Pancreas (tissue), 10 donors: Measurements from ENCODE around the gene GPR35. TPM values are rescaled to one million over a fixed set of nuclear protein-coding genes. Genes with fewer than 3 reads are reported as not detected.
A peak's percentile ranks its signal among the peaks of the same experiment; 100 is the strongest.

Experiments
- ATAC-seq, 4 donors: fragments of 200-7000 bp; cut with Tn5 transposase; one replicate each; pipeline versions ENCODE4 v1.8.0 to v1.9.1; 2020; ENCODE audit warnings: mild to moderate bottlenecking in 4 of 4, moderate library complexity in 4 of 4
- DNase-seq, 6 donors: peaks; one replicate each; pipeline ENCODE4 v3.0.0-alpha.2; 2020
- FAIRE-seq: peaks from 2 replicates; lab custom pipeline; 2012; peaks lifted over from hg19 to GRCh38; lab: Jason Lieb, UNC
- H3K27ac ChIP-seq, 4 donors: fragments of 200-600 bp; sonication (generic); 1 replicate in 3 of 4; 2 replicates in 1 of 4; pipeline versions ENCODE4 v1.5.0 to v1.8.0; 2020
- H3K27me3 ChIP-seq, 4 donors: fragments of 200-600 bp; one replicate each; pipeline ENCODE4 v1.8.0; 2021
- H3K36me3 ChIP-seq, 3 donors: fragments of 200-600 bp; sonication (generic) in 1 of 3; one replicate each; pipeline versions ENCODE4 v1.5.0 to v1.8.0; 2020 to 2021
- H3K4me1 ChIP-seq, 3 donors: fragments of 200-600 bp; one replicate each; pipeline ENCODE4 v1.8.0; 2021
- H3K4me3 ChIP-seq, 4 donors: fragments of 200-600 bp; sonication (generic) in 2 of 4; one replicate each; pipeline versions ENCODE4 v1.5.0 to v1.8.0; 2020 to 2021
- H3K9me3 ChIP-seq, 4 donors: fragments of 200-600 bp; one replicate each; pipeline ENCODE4 v1.8.0; 2021
- WGBS, 2 donors: extraction: QIAGEN DNeasy Blood & Tissue Kit; methylation state at CpG; one replicate each; pipeline ENCODE4 v1.1.7; 2013; 5-methylcytosine and 5-hydroxymethylcytosine counted together
- intact Hi-C, 3 donors: fragments of 100-400 bp; cut with DNase I; formaldehyde crosslinking; loops; one replicate each; pipeline versions ENCODE4 v1.11.1 to v1.14.2; 2022
- polyA plus RNA-seq, 2 donors: library from polyadenylated mRNA; stranded (reverse); fragments of 200-250 nt; gene quantifications; one replicate each; pipeline ENCODE4 v1.2.3, GENCODE V29; 2013
- total RNA-seq, 6 donors: library from RNA; stranded (reverse); fragmentation: NEBNext Ultra II Directional in 4 of 6; extraction: Animal tissue kit (Norgen Biotek cat#: 25700) in 4 of 6; gene quantifications; one replicate each; pipeline versions ENCODE4 v1.2.1 to v1.2.4, GENCODE V29; 2021 to 2023
- TF ChIP-seq, protein P1 (sequence below), 4 donors: fragments of 200-600 bp; sonication (generic) in 3 of 4; IDR thresholded peaks; one replicate each; pipeline versions ENCODE4 v1.5.0 to v1.8.0; 2021; ENCODE audit warnings: antibody characterized with exemption in 4 of 4
- donor health status: healthy with polysubstance abuse.
- donor health status: DM: no; HTN: no; CAD: no; lungs with moderate emphysema.
- donor health status: DM: no; HTN: no; CAD: no.
- donor health status: control.
- donor health status: control.
- donor health status: Bipolar disorder and iron deficiency.
- donor health status: DM: yes; HTN: yes; CAD: no.
- donor health status: DM: no; HTN: no; CAD: no.
- donor health status: DM: no; HTN: no; CAD: no.
- donor health status: DM: yes; HTN: yes; CAD: no.

The GPR35 gene
- total and polyA plus RNA-seq, 8 donors, result 0.35 to 4.6 (median 1.0) TPM

GRCh38 chr2:240646176-240646899 is 21.1 kb downstream of the GPR35 start:
- DNase-seq, result no peak
- Histone ChIP-seq H3K4me1 (no peaks in the 10 kb centered on the region), H3K27me3 (no peaks in the 10 kb centered on the region), H3K9me3 (no peaks in the 10 kb centered on the region), H3K36me3 (no peaks in the 10 kb centered on the region), H3K27ac (no peak overlapping the region), H3K4me3 (no peak overlapping the region)
- intact Hi-C loops, result loop anchor here in 1 of 3 donors (10.0 kb wide), 1 partner anchor 58 kb away; no protein-coding TSS in a partner anchor
- TF ChIP-seq, protein P1, sequence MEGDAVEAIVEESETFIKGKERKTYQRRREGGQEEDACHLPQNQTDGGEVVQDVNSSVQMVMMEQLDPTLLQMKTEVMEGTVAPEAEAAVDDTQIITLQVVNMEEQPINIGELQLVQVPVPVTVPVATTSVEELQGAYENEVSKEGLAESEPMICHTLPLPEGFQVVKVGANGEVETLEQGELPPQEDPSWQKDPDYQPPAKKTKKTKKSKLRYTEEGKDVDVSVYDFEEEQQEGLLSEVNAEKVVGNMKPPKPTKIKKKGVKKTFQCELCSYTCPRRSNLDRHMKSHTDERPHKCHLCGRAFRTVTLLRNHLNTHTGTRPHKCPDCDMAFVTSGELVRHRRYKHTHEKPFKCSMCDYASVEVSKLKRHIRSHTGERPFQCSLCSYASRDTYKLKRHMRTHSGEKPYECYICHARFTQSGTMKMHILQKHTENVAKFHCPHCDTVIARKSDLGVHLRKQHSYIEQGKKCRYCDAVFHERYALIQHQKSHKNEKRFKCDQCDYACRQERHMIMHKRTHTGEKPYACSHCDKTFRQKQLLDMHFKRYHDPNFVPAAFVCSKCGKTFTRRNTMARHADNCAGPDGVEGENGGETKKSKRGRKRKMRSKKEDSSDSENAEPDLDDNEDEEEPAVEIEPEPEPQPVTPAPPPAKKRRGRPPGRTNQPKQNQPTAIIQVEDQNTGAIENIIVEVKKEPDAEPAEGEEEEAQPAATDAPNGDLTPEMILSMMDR (IDR thresholded peaks at IDR 0.05), result no peak
- no peak for FAIRE-seq
- WGBS, 2 donors, result 64 to 78% methylated on average over 36 of the region's 36 CpGs
- no peak for ATAC-seq

GRCh38 chr2:240646900-240647502 is 21.7 kb downstream of the GPR35 start:
- TF ChIP-seq, protein P1 (IDR thresholded peaks at IDR 0.05), result no peak
- 56 to 57% methylated on average over 28 to 30 of the region's 30 CpGs for WGBS, 2 donors
- FAIRE-seq (no peak), DNase-seq (peak in 1 of 6 donors; percentile 56), ATAC-seq (no peak)
- Histone ChIP-seq H3K36me3 (no peaks in the 10 kb centered on the region), H3K27me3 (no peaks in the 10 kb centered on the region), H3K4me1 (no peaks in the 10 kb centered on the region), H3K9me3 (no peaks in the 10 kb centered on the region), H3K27ac (no peak overlapping the region), H3K4me3 (no peak overlapping the region)
- intact Hi-C loops, result loop anchor here in 1 of 3 donors (10.0 kb wide), 1 partner anchor 58 kb away; no protein-coding TSS in a partner anchor

- intact Hi-C loops, result loop anchor here in 1 of 3 donors (10.0 kb wide), 1 partner anchor 57 kb away; no protein-coding TSS in a partner anchor
- Histone ChIP-seq H3K36me3 (no peaks in the 10 kb centered on the region), H3K27me3 (no peaks in the 10 kb centered on the region), H3K9me3 (no peaks in the 10 kb centered on the region), H3K4me1 (no peaks in the 10 kb centered on the region), H3K27ac (no peak overlapping the region), H3K4me3 (no peak overlapping the region)
- WGBS, 2 donors, result 64% methylated on average over 22 of the region's 22 CpGs
- TF ChIP-seq, protein P1 (IDR thresholded peaks at IDR 0.05), result no peak
- DNase-seq (no peak), FAIRE-seq (no peak), ATAC-seq (no peak)
Measured at GRCh38 chr2:240647503-240648154, 22.3 kb downstream of the GPR35 start.

GRCh38 chr2:240648155-240648649 is 22.9 kb downstream of the GPR35 start:
- no peaks in the 10 kb centered on the region for H3K27me3 ChIP-seq
- no peaks in the 10 kb centered on the region for H3K4me1 ChIP-seq
- H3K36me3 ChIP-seq, result no peaks in the 10 kb centered on the region
- TF ChIP-seq, protein P1 (IDR thresholded peaks at IDR 0.05), result no peak
- no peaks in the 10 kb centered on the region for H3K9me3 ChIP-seq
- intact Hi-C loops, result loop anchor here in 1 of 3 donors (10.0 kb wide), 1 partner anchor 57 kb away; no protein-coding TSS in a partner anchor
- H3K27ac ChIP-seq, result no peak overlapping the region
- FAIRE-seq (no peak), DNase-seq (no peak), ATAC-seq (no peak)
- WGBS, 2 donors, result 80 to 81% methylated on average over 6 of the region's 6 CpGs
- H3K4me3 ChIP-seq, result no peak overlapping the region
